ENCODE measurements around the gene GRM8.

GRM8 gene

DNA sequence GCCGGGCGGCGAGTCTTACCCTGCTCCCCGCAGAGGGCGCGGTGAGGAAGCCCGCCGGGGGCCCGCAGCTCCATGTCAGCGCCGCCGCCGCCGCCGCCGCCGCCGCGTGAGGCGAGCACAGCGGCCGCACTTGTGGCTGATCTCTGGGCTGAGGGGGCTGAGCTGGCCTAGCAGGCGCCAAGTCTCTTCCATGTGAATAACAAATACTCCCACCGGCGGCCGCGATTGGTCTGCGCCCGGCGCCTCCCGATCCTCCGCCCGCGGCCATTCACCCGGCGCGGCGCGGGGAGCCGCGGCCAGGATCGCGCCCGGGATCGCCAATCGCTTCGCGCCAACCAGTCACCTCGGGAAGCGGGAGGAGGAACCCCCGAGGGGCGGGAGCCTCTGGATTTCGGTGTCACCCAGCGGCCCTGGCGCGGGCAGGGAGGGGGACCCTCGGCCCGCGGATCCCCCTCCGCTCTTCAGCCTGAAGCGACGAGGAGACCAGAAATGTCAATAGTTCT is at the start of gene GRM8:
Gene GRM8, minus strand, starts transcription at position 164 of the 503 bp plus-strand sequence.
- DNase-seq (ENCODE audit: low spot score) = no peak

- DNase-seq (ENCODE audit: low spot score) = no peak
These were observed 38.1 kb upstream of the GRM8 start for GRCh38 chr7:127290801-127291361.

- DNase-seq (ENCODE audit: low spot score) = no peak
These were observed 37.4 kb upstream of the GRM8 start for GRCh38 chr7:127290116-127290655.

DNA sequence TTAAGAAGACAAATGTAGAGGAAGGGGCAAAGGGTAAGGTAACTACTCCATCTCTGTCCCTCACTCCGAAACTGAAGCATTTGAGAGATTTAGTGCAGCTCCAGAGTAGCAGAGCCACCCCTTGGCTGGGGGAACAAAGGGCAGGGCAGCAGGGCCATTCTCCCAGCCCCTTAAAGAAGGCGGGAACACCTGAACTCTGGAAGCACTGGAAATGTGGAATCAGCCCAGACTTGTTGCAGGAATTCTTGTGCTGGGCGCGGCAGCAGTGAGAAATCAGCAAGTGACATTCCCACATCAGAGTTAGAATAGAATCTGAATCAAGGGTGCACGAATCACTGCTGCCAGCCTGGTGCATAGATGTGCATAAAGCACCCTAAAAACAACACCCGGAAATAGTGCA is 34.4 kb upstream of the GRM8 start:
- DNase-seq (ENCODE audit: low spot score) = no peak

DNA sequence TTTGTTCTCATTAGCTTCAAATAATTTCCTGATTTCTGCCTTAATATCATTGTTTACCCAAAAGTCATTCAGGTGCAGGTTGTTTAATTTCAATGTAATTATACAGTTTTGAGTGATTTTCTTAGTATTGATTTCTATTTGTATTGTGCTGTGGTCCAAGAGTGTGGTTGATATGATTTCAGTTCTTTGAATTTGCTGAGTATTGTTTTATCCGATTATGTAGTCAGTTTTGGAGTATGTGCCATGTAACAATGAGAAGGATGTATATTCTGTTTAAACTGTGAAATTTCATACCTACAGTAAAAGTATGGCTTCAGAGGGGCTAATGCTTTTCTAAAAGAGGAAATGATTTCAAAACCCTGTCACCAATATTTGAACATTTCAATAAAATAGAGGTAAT is 17.4 kb upstream of the GRM8 start:
- no peak for DNase-seq (ENCODE audit: low spot score)

- no peak for DNase-seq (ENCODE audit: low spot score)
These were observed 13.3 kb upstream of the GRM8 start for GRCh38 chr7:127266047-127266446.

DNA sequence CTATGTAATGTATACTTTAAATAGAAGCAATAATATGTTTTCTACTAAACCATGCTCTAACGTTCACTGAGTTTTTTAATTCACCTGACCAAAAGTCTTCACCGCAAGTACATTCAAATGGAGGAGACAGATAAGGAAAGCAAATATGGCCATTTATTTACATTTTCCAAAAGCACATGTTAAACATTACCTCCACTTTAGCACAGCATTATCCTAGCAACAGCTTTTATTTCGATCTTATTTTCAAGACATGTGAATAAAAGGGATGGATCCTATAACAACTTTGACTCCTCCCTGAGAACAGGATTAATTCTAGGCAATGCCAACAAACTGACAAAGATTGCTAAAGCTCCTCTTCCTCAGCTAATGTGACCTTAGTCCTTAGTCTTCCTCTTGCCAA is 11.5 kb upstream of the GRM8 start:
- DNase-seq (ENCODE audit: low spot score) = no peak

GRCh38 chr7:127258111-127258510 is 5.4 kb upstream of the GRM8 start:
- no peak for DNase-seq (ENCODE audit: low spot score)

DNA sequence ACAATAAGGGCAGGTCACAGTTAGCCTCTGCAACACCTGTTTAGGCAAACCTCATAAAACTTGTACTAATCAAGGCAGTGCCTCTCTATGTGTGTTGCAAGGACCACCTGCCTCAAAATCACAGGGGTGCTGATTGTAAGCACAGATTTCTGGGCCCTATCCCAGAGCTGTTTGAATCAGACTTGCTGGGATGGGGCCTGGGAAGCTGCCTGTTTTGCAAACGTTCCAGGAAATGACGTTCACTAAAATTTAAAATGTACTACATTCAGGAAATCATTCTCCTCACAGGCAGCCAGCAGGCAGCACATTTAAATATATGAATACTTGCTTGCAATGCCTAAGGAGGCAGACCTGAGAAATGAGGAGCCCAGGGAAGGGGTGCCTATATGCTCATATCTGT is 4.3 kb upstream of the GRM8 start:
- no peak for DNase-seq (ENCODE audit: low spot score)

GRCh38 chr7:127256041-127256725 is 3.4 kb upstream of the GRM8 start:
- no peak for DNase-seq (ENCODE audit: low spot score)

DNA sequence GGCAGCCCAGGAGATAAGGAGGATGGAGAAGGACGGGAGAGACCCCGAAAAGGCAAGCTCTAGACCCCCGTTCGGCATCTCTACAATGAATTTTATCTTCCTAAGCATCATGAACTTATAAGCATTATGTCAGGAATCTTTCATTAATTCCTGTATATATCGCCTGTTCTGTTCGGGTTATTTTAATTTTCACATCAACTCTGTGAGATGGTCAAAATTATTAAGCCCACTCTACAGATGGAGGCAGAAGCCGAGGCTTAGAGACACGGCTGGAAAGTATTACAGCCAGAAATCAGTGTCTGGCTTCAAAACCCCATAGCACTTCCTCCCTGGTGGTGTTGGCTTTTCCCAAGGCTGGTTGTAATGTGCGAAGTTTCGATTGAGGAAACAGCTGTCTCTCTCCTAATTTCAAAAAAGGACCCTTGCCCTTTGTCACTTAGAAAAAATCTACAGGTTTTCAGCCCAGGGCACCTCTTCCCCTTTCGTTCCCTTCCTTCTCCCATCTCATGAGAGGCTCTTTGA is 1.5 kb upstream of the GRM8 start:
- no peak for DNase-seq (ENCODE audit: low spot score)

DNA sequence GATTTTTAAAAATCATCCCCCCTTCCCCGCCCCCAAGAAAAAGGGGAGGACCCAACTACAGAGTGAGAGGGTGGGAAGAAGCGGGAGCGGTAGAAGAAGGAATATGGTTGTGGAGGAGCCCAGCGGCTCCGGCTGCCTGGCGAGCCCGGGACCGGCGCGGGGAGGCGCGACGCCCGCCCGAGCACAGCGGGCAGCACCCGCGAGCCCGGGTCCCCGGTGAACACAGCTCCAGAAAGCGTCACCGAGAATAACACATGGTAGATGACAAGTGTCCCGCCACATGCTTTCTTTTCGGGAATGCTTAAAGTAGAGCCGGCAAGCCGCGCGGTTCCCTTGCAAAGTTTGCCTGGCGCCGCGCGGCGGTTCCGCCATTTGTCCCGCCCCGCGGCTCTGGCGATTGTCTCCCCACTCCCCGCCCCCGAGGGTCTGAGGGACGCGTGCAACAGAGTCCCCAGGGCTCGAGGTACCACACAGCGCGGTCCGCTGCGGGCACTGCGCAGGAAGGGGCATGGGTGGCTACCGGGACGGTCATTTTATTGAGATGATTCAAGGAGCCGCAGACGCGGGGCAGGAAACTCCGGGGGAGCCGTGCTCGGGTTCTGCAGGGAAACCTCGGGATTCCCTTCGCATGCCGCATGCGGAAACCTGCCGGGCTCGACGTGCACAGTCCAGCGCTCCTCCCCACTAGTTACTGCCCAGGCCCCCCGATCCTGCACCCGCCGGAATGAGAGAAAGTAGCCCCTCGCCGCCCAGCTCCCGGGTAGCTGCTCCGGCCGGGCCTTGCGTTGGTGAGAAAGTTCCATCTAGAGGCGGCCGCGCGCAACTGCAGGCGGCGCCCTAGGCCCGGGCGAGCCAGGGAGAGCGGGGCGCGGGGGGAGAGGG is 781 bp upstream of the GRM8 start:
- peak; percentile 54 for DNase-seq (ENCODE audit: low spot score)

DNA sequence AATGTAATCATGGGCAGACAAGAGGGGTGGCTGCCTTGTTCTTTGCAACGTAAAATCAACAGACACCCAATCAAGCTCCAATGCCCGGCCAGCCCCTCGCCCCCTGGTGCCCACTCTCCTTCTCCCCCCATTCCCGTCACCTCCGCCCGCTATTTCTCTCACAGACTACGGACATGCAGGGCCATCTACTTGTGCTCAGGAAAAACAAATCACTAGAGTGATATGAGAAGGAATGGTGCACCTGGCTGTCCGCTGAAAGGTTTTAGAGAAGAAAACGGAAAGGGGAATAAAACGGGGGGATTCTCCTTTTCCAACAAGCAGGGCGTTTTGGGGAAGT is 396 bp downstream of the GRM8 start:
- no peak for DNase-seq (ENCODE audit: low spot score)

DNA sequence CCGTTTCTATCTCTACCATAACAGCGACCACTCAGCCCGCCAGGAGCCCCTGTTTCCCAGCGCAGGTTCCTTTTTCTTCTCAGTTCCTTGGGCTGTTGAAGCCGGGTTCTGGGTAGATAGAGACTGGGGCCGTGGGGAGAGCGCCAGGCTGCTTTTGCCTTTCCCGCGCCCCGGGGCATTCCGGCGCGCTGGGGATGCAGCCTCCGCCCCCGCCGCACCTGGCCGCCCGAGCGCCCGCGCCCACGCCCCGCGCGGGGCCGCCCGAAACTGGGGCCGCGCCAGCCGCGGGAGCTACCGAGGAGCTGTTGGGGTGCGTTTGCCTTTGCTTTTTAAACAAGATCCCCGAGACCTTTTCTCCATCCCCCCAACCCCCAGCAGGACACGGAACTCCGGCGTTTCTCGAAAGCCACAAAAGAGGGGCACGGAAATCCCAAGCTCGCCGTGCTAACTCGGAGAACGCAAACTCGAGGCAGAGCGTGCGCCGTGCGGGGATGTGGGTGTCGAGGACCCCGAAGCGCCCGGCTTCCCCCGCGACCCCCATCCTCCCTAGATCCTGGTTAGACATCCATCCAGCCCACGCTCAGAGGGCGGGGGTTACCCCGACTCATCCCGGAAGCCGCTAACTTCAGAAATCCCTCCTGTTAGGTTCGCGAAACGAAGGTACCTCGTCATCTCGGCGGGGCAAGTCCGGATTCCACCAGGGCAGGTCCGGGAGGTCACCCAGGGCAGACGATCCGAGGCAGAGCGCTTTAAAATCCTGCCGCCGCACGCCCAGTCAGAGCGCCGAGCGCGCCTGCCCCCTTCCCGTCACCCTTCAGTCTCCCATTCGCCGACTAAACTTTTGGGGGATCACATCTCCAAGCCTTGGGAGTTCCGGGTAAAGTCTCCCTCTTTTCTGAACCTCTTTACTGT is 1.0 kb downstream of the GRM8 start:
- DNase-seq (ENCODE audit: low spot score) = no peak

DNA sequence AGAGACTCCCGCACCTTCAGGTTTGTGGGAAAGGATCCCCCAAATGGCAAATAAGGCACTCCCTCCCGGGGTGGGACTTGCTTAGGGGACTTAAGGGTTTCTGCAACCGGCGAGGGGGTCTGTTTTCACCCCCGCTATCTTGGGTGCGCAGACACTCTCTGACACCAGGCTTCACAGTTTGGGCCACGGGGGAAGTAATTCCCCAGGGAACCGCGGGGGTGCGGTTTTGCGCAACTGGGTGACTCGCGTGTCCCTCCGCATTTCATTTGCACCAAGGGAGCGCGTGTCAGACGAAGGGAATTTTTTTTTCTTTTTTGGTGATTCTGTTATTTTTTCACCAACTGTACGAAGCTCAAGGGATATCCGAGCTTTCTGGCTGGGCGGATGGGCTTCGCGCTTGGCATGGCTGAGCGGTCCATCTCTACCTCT is 1.7 kb downstream of the GRM8 start:
- DNase-seq (ENCODE audit: low spot score) = no peak

DNA sequence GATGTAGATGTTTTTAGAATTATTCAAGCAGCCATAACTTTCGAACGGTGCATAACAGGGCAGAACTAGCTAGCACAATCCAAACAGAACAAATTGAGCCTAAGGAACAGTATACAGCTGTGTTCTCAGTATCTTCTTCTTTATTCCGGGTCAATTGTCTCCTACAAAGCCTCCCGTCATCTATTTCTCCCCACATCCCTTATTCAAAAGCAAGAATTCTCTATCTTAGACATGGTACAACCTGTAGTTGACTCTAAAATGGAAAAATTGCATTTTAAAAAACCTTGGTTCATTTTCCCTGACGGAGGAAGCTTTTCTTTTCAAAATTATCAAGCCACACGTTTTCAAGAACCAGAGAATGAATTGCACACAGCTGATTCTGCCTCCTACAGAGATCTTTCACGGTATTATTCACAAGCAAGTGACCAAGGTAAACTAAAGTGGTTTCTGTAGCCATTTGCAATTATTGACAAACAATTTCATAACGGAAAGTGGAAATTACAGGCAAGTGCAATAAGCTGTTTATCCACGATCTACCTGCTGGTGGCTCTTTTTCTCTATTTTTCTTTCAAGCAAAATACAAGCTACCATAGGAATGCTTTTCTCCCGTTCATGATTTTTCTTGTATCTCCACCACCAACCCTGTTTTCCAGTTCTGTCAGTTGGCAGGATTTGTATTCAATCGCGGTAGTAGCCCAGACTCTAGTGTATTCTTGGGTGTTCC is 2.3 kb downstream of the GRM8 start:
- DNase-seq (ENCODE audit: low spot score) = no peak

- no peak for DNase-seq (ENCODE audit: low spot score)
These were observed 7.1 kb downstream of the GRM8 start for GRCh38 chr7:127245607-127246006.

DNA sequence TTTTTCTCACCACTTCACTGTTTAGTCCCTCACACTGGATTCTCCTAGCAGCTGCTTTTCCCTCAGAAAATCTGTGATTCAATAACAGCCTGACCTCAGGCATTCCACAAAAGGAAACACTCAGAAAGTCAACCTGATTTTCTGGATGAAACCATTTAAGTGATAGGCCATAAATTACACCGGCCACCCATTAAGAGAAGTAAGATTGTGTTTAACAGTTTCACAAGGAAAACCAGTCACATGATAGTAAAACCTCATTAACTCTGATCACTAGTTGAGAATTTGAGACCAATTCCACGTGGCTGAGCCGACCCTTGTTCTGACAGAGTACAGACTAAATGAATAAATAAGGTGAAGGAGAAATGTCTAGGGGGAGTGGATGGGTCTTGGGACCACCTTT is 7.7 kb downstream of the GRM8 start:
- DNase-seq (ENCODE audit: low spot score) = no peak

DNA sequence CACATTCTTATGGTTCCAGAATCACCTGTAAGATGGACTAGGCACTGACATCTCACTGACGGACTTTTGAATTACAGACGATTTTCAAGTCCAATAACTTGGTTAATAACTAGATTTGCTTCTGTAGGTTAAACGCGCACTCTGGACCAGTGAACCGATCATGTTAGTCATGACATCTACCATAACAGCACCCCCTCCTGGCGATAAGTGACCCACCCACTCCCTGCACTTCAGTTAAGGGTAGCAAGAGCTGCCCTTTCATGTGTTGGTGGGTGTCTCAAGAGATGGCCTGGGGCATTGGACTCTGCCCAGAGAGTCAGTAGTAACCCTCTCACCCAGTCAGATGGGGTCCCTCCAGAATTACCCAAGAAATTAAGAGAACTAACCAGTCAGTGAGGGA is 12.9 kb downstream of the GRM8 start:
- DNase-seq (ENCODE audit: low spot score) = no peak

- DNase-seq (ENCODE audit: low spot score) = no peak
These were observed 19.1 kb downstream of the GRM8 start for GRCh38 chr7:127233630-127234029.

DNA sequence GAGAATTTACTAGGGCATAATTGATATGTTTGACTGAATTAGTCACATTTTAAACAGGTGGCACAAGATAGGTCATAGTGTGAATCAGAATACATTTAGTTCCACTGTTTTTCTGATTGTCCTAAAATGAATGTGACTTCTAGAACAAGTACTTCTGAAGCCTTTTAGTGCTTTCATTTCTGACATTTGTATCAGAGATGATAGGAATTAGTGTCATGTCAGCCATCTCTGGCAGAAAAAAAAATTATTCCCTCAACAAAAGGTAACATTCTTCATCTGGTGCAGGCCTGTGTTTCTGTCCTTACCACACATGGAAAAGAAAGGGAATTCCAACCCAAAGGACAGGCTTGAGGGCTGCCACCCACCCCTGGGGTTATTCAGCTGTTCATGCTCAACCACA is 21.3 kb downstream of the GRM8 start:
- no peak for DNase-seq (ENCODE audit: low spot score)
